HG03196 (cell line): ENCODE results near the gene HMG20A.

ENCODE experiments used
- ATAC-seq: cut with Tn5 transposase; IDR thresholded peaks from one replicate; pipeline ENCODE4 v1.9.1; 2021; ENCODE audit not compliant: unreplicated experiment

Gene HMG20A

GRCh38 chr15:77515613-77516012, 94.9 kb downstream of the HMG20A start:
- no peak for ATAC-seq

- ATAC-seq = no peak
Measured at GRCh38 chr15:77516076-77516475, 95.4 kb downstream of the HMG20A start.

GRCh38 chr15:77516786-77517185, 96.1 kb downstream of the HMG20A start:
- ATAC-seq = no peak

GRCh38 chr15:77517579-77517978, 96.9 kb downstream of the HMG20A start:
- no peak for ATAC-seq

GRCh38 chr15:77518458-77518857, 97.8 kb downstream of the HMG20A start:
- ATAC-seq = no peak

- no peak for ATAC-seq
Measured at GRCh38 chr15:77519540-77519939, 98.9 kb downstream of the HMG20A start.

GRCh38 chr15:77521206-77521605, 100.5 kb downstream of the HMG20A start:
- no peak for ATAC-seq

- no peak for ATAC-seq
Measured at GRCh38 chr15:77525400-77525811, 104.7 kb downstream of the HMG20A start.

- ATAC-seq = no peak
Measured at GRCh38 chr15:77525907-77526594, 105.4 kb downstream of the HMG20A start.

GRCh38 chr15:77526595-77527163, 106.0 kb downstream of the HMG20A start:
- ATAC-seq = no peak

- ATAC-seq = no peak
Measured at GRCh38 chr15:77527164-77527778, 106.6 kb downstream of the HMG20A start.

GRCh38 chr15:77527831-77528231, 107.1 kb downstream of the HMG20A start:
- ATAC-seq = no peak

- no peak for ATAC-seq
Measured at GRCh38 chr15:77528290-77528967, 107.7 kb downstream of the HMG20A start.

- no peak for ATAC-seq
Measured at GRCh38 chr15:77528968-77529319, 108.3 kb downstream of the HMG20A start.

GRCh38 chr15:77529394-77530159, 108.9 kb downstream of the HMG20A start:
- ATAC-seq = no peak

GRCh38 chr15:77530576-77530975, 109.9 kb downstream of the HMG20A start:
- ATAC-seq = no peak

GRCh38 chr15:77531191-77532000, 110.7 kb downstream of the HMG20A start:
- ATAC-seq = no peak

- no peak for ATAC-seq
Measured at GRCh38 chr15:77532067-77532710, 111.5 kb downstream of the HMG20A start.

GRCh38 chr15:77532846-77533245, 112.2 kb downstream of the HMG20A start:
- no peak for ATAC-seq
